Loucy (cell line): ENCODE measurements around the gene UBA7.
"Not testable (repeated sequence)": the region's sequence is repeated elsewhere in the genome, so short reads cannot be mapped to it uniquely, and the experiment has no call there.

Source experiments
- EZH2phosphoT487 ChIP-seq: fragments of 200-600 bp; IDR thresholded peaks from 2 replicates; pipeline ENCODE4 v1.6.1; 2018; ENCODE audit warnings: antibody characterized with exemption, mild to moderate bottlenecking, moderate library complexity, borderline replicate concordance
- TF ChIP-seq, protein P1 (sequence below): fragments of 200-600 bp; sonication (generic); conservative IDR thresholded peaks from 2 replicates; pipeline ENCODE4 v1.5.1; 2014; ENCODE audit warnings: mild to moderate bottlenecking, antibody characterized with exemption, low read length

DNA sequence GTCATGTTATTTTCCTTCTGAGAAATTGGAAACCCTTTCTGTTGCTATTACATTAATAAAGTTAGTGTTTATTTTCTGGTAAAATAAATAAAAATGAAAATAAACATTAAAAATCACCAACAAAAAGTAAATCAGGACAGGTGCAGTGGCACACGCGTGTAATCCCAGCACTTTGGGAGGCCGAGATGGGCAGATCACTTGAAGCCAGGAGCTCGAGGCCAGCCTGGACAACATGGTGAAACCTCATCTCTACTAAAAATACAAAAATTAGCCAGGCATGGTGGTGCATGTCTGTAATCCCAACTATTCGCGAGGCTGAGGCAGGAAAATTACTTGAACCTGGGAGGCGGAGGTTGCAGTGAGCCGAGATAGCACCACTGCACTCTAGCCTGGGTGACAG lies 37.7 kb downstream of the UBA7 start:
- TF ChIP-seq, protein P1, sequence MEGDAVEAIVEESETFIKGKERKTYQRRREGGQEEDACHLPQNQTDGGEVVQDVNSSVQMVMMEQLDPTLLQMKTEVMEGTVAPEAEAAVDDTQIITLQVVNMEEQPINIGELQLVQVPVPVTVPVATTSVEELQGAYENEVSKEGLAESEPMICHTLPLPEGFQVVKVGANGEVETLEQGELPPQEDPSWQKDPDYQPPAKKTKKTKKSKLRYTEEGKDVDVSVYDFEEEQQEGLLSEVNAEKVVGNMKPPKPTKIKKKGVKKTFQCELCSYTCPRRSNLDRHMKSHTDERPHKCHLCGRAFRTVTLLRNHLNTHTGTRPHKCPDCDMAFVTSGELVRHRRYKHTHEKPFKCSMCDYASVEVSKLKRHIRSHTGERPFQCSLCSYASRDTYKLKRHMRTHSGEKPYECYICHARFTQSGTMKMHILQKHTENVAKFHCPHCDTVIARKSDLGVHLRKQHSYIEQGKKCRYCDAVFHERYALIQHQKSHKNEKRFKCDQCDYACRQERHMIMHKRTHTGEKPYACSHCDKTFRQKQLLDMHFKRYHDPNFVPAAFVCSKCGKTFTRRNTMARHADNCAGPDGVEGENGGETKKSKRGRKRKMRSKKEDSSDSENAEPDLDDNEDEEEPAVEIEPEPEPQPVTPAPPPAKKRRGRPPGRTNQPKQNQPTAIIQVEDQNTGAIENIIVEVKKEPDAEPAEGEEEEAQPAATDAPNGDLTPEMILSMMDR, result not testable (repeated sequence)
- not testable (repeated sequence) for TF ChIP-seq EZH2phosphoT487
